ENCODE results near the gene GLP1R.

Gene GLP1R

DNA sequence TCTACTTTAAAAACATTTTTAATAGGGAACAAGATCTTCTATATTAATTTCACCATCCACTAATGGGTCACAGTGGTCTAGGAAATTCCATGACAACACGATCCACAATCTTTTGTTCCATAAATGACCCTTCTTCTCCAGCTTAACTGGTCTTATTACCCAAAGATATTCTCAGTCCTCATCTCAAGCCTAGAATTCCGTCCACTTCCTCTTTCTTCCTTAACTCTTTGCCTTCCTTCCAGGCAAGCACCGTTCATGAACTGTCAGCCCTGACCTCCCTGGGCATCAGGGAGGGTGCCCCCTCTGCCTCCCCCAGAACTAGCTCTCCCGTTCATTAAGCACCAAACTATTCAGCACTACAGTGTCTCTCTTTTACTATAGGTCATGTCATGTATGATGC is 58.5 kb downstream of the GLP1R start:
- ChIA-PET CTCF (no interaction called here), POLR2A (no interaction called here)
- no peak for DNase-seq (ENCODE audit: extremely low spot score)
- TF ChIP-seq FOXA1 (IDR thresholded peaks at IDR 0.05) (no peak), TARDBP (IDR thresholded peaks at IDR 0.05) (no peak), L3MBTL2 (conservative IDR thresholded peaks at IDR 0.05) (no peak), CTBP1 (IDR thresholded peaks at IDR 0.05; ENCODE audit: borderline replicate concordance) (no peak), HDGF (IDR thresholded peaks at IDR 0.05; ENCODE audit: borderline replicate concordance) (no peak), NFRKB (IDR thresholded peaks at IDR 0.05) (no peak), SP1 (IDR thresholded peaks at IDR 0.05) (no peak), LEF1 (IDR thresholded peaks at IDR 0.05; ENCODE audit: borderline replicate concordance) (no peak), BHLHE40 (IDR thresholded peaks at IDR 0.05; ENCODE audit: borderline replicate concordance) (no peak), ZNF384 (IDR thresholded peaks at IDR 0.05) (no peak), SUZ12 (IDR thresholded peaks at IDR 0.05) (no peak), FOXK2 (IDR thresholded peaks at IDR 0.05) (no peak)
- TF ChIP-seq, protein P1, sequence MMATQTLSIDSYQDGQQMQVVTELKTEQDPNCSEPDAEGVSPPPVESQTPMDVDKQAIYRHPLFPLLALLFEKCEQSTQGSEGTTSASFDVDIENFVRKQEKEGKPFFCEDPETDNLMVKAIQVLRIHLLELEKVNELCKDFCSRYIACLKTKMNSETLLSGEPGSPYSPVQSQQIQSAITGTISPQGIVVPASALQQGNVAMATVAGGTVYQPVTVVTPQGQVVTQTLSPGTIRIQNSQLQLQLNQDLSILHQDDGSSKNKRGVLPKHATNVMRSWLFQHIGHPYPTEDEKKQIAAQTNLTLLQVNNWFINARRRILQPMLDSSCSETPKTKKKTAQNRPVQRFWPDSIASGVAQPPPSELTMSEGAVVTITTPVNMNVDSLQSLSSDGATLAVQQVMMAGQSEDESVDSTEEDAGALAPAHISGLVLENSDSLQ (IDR thresholded peaks at IDR 0.05) = no peak

DNA sequence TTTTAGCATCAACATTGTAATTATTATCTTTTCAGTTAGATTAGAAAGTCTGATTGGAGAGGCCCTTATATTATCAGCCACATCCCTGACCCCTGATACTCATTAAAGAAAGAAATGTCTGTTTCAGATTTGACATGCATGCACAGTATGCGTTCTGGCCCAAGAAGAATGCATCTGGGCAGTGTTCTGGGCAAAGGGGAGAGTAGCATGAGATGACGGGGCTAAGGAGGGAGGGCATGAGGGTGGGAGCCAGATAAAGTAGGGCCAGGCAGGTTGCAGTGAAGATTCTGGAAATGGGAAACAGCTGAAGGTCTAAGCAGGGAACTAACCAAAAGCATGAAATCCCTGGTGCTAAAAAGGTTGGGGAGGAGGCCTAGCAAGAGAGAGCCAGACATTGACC is 59.1 kb downstream of the GLP1R start:
- POLR2A ChIA-PET = no interaction called here
- TF ChIP-seq BHLHE40 (IDR thresholded peaks at IDR 0.05; ENCODE audit: borderline replicate concordance) (no peak), ELF4 (IDR thresholded peaks at IDR 0.05) (no peak), NFRKB (IDR thresholded peaks at IDR 0.05) (no peak), FOXM1 (IDR thresholded peaks at IDR 0.05; ENCODE audit: borderline replicate concordance) (no peak), LEF1 (IDR thresholded peaks at IDR 0.05; ENCODE audit: borderline replicate concordance) (no peak), ARNT (IDR thresholded peaks at IDR 0.05) (no peak), CTBP1 (IDR thresholded peaks at IDR 0.05; ENCODE audit: borderline replicate concordance) (no peak), SUZ12 (IDR thresholded peaks at IDR 0.05) (no peak), FOXK2 (IDR thresholded peaks at IDR 0.05) (no peak), L3MBTL2 (conservative IDR thresholded peaks at IDR 0.05) (no peak), ZNF384 (IDR thresholded peaks at IDR 0.05) (no peak), SP1 (IDR thresholded peaks at IDR 0.05) (no peak)
- TF ChIP-seq, protein P1 (IDR thresholded peaks at IDR 0.05) = no peak
- DNase-seq (ENCODE audit: extremely low spot score) = no peak
- CTCF ChIA-PET = no interaction called here

DNA sequence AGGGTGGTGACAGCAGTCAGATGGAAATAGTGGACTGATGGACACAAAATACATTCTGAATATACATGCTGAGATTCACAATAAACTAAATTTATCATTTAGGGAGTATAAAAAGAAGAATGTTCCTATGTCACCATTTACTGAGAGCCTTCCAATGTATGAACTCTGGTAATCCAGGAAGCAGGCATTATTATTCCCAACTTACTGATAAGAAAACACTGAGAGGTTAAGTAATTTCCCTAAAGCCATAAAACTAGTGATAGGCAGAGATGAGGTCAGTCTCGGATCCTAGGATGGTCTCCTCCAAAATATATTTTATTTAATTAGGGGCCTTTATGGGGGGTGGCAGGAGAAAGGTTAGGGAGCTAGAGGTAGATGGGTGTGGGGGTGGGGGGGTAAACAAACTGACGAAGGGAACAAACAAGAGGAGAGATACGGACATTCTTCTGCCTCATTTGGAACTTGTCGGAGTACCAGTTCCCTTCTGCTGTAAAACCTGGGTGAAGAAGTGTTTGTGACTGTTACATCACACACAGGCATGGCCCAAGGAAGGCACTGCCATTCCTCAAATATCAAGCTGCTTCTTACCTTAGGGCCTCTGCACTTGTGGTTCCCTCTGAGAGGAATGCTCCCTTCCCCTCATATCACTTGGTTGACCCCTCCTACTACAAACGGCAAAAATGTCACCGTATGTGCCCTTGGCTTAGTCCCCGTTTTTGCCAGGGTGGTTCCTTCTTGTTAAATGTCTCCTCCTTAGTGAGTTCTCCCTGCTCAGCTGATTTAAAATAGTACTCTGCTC is 59.7 kb downstream of the GLP1R start:
- ChIA-PET CTCF (interaction anchor here (1.4 kb wide), 1 partner anchor 20 kb away, joined by 5 read pairs; no protein-coding TSS in a partner anchor), POLR2A (no interaction called here)
- TF ChIP-seq CTBP1 (IDR thresholded peaks at IDR 0.05; ENCODE audit: borderline replicate concordance) = no peak
- DNase-seq (ENCODE audit: extremely low spot score) = no peak

DNA sequence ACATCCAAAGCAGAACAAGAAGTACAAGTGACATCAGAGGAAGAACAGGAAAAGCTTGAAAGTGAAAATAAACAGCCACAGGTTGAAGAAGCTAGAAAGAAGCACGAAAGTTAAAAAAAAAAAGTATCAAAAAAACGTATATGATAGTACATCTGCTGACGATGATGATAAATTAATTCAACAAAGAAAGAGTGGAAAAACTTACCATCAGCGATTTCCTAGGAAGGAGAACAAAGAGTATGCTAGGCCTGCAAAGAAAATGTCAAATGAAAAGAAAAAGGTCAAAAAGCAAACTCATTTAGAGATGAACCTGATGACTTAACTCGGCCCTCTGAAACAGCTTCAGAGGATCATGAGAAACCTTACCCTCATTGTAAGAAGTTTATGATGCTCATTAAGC is 62.7 kb downstream of the GLP1R start:
- no peak for TF ChIP-seq SUZ12 (IDR thresholded peaks at IDR 0.05)
- TF ChIP-seq NFRKB (IDR thresholded peaks at IDR 0.05) = no peak
- no peak for DNase-seq (ENCODE audit: extremely low spot score)
- CTCF ChIA-PET = interaction anchor here (1.1 to 1.2 kb wide), 2 partner anchors 9 to 138 kb away, joined by 3 to 5 read pairs; no protein-coding TSS in a partner anchor

DNA sequence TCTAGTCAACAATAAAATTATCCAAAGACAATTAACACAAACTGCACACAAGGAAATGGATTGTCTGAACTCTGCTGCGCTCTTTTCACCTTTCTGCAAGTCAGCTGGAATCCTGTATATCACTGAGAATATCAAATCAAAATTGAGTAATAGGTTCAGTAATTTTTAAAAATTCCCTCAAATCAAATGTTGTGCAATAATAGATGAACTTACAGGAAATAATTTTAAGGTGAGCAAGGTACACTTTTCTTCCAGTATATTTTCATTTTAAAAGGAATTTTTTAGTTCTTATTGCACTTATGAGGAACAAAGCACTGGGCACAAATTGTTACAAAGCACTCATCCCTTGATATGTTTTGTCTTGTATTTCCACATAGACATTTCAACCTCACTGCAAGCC is 65.2 kb downstream of the GLP1R start:
- CTCF ChIA-PET = interaction anchor here (2.0 kb wide), 1 partner anchor 12 kb away, joined by 7 read pairs; no protein-coding TSS in a partner anchor
- POLR2A ChIA-PET = interaction anchor here (0.9 to 2.2 kb wide), 6 partner anchors 12 to 117 kb away, joined by 3 to 11 read pairs (median 4); no protein-coding TSS in a partner anchor
- TF ChIP-seq BHLHE40 (IDR thresholded peaks at IDR 0.05; ENCODE audit: borderline replicate concordance) = no peak
- no peak for TF ChIP-seq ZNF384 (IDR thresholded peaks at IDR 0.05)
- TF ChIP-seq, protein P1 (IDR thresholded peaks at IDR 0.05) = no peak
- no peak for TF ChIP-seq CTBP1 (IDR thresholded peaks at IDR 0.05; ENCODE audit: borderline replicate concordance)
- DNase-seq (ENCODE audit: extremely low spot score) = no peak

More for the DNA sequence above, 62.7 kb downstream of the GLP1R start:
- POLR2A ChIA-PET = no interaction called here

DNA sequence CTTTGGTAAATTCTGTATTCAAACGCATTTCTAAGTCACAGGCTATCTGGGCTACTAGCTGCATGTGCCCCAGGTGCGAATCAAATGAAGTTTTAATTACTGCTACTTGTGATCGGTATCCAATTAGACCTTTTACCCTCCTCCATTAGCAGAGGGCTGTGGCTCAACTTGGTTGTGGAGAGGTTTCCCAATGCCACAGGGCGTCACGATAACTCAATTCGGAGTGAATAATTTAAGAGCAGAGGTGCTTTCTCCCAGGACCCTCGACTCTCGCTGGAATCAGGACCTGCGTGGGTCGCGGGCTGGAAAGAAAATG is 65.8 kb downstream of the GLP1R start:
- TF ChIP-seq L3MBTL2 (conservative IDR thresholded peaks at IDR 0.05) (peak; percentile 65), ELF4 (IDR thresholded peaks at IDR 0.05) (no peak), NFRKB (IDR thresholded peaks at IDR 0.05) (no peak), CTBP1 (IDR thresholded peaks at IDR 0.05; ENCODE audit: borderline replicate concordance) (no peak), FOXM1 (IDR thresholded peaks at IDR 0.05; ENCODE audit: borderline replicate concordance) (no peak), HDGF (IDR thresholded peaks at IDR 0.05; ENCODE audit: borderline replicate concordance) (no peak)
- TF ChIP-seq, protein P1 (IDR thresholded peaks at IDR 0.05) = no peak
- ChIA-PET POLR2A (interaction anchor here (0.9 to 2.2 kb wide), 11 partner anchors 9 to 174 kb away, joined by 3 to 14 read pairs (median 5); no protein-coding TSS in a partner anchor), CTCF (interaction anchor here (2.0 kb wide), 1 partner anchor 12 kb away, joined by 7 read pairs; no protein-coding TSS in a partner anchor)
- no peak for DNase-seq (ENCODE audit: extremely low spot score)
